Measurements from ENCODE around the gene IL17RC.
A peak's percentile ranks its signal among the peaks of the same experiment; 100 is the strongest.
"Not testable (repeated sequence)": the region's sequence is repeated elsewhere in the genome, so short reads cannot be mapped to it uniquely, and the experiment has no call there.

Gene IL17RC

GRCh38 chr3:9916734-9917680 lies at the start of gene IL17RC:
TSS of gene IL17RC (plus strand) at chr3:9917098. CDS start at chr3:9917316, 218 bp downstream.
- peak; percentile 30 for DNase-seq

- DNase-seq: no peak
Measured at GRCh38 chr3:9867106-9867505, 49.8 kb upstream of the IL17RC start.

GRCh38 chr3:9869955-9870354 lies 46.9 kb upstream of the IL17RC start:
- no peak for DNase-seq

GRCh38 chr3:9870978-9871377 lies 45.9 kb upstream of the IL17RC start:
- DNase-seq: no peak

- not testable (repeated sequence) for DNase-seq
Measured at GRCh38 chr3:9872067-9872466, 44.8 kb upstream of the IL17RC start.

- peak; percentile 37 for DNase-seq
Measured at GRCh38 chr3:9875448-9875847, 41.5 kb upstream of the IL17RC start.

GRCh38 chr3:9876255-9876654 lies 40.6 kb upstream of the IL17RC start:
- not testable (repeated sequence) for DNase-seq

- no peak for DNase-seq
Measured at GRCh38 chr3:9876991-9877390, 39.9 kb upstream of the IL17RC start.

- no peak for DNase-seq
Measured at GRCh38 chr3:9878700-9879099, 38.2 kb upstream of the IL17RC start.

GRCh38 chr3:9879830-9880549 lies 36.9 kb upstream of the IL17RC start, which contains the start of gene CIDEC:
TSS of gene CIDEC (minus strand) at chr3:9880253. CDS start at chr3:9878486, 1,767 bp downstream.
- DNase-seq: no peak

- no peak for DNase-seq
Measured at GRCh38 chr3:9881441-9881840, 35.5 kb upstream of the IL17RC start.

GRCh38 chr3:9883706-9884554 lies 33.0 kb upstream of the IL17RC start:
- no peak for DNase-seq

GRCh38 chr3:9884555-9885165 lies 32.2 kb upstream of the IL17RC start:
- DNase-seq: no peak

GRCh38 chr3:9886328-9886727 lies 30.6 kb upstream of the IL17RC start:
- DNase-seq: no peak

GRCh38 chr3:9887480-9887879 lies 29.4 kb upstream of the IL17RC start:
- no peak for DNase-seq

GRCh38 chr3:9888540-9888939 lies 28.4 kb upstream of the IL17RC start:
- no peak for DNase-seq

- DNase-seq: no peak
Measured at GRCh38 chr3:9889405-9889804, 27.5 kb upstream of the IL17RC start.

GRCh38 chr3:9890249-9891071 lies 26.4 kb upstream of the IL17RC start, which contains the start of gene JAGN1:
TSS of gene JAGN1 (plus strand) at chr3:9890610. CDS start at chr3:9890723, 113 bp downstream.
- peak; percentile 61 for DNase-seq

GRCh38 chr3:9891072-9891622 lies 25.8 kb upstream of the IL17RC start:
- no peak for DNase-seq

GRCh38 chr3:9893739-9894138 lies 23.2 kb upstream of the IL17RC start:
- no peak for DNase-seq

GRCh38 chr3:9895715-9896114 lies 21.2 kb upstream of the IL17RC start:
- DNase-seq: not testable (repeated sequence)
